Central memory CD4-positive, alpha-beta T cell (primary cell): ENCODE results near the gene MEST.
A peak's percentile ranks its signal among the peaks of the same experiment; 100 is the strongest.
"Not testable (repeated sequence)": the region's sequence is repeated elsewhere in the genome, so short reads cannot be mapped to it uniquely, and the experiment has no call there.

Experiments used
- DNase-seq: peaks from one replicate; pipeline ENCODE4 v3.0.0; 2022

Gene MEST

DNA sequence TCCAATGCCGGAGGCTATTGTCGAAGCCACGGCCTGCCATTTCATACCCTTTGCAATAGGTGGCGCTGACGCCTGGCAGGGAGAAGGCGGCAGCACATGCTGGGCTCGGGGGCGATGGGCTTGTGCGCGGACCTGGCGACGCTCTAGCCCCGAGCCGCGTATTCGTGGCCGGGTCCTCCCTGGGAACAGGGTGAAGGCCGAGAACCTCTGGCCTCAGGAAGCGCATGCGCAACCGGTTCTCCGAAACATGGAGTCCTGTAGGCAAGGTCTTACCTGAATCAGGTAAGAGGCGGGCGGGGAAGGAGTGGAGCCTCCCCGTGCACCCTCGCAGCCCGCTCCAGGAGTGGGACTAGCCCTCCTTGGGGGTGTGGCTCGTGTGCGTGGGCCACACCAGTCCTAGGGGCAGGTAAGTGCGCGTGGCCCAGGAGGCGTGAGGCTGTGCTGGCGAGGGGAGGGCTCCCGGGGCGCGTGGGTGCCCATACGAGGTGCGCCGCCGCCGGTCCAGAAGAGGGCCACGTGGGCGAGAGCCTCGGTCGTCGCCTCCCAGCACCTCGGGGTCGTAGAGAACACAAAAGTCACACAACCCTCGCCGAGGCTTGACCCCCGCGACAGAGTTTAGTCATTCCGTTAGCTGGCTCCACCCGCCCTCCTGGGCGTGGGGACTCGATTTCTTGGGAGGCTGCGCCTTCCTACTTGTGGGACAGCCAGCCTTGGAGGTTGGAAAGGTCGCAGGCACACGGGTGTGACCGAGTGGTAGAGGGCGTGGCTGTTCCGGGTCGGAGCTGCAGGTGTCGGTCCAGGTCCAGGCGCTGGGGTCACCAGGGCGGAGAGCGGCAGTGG lies 5.6 kb upstream of the MEST start:
- peak; percentile 42 for DNase-seq

DNA sequence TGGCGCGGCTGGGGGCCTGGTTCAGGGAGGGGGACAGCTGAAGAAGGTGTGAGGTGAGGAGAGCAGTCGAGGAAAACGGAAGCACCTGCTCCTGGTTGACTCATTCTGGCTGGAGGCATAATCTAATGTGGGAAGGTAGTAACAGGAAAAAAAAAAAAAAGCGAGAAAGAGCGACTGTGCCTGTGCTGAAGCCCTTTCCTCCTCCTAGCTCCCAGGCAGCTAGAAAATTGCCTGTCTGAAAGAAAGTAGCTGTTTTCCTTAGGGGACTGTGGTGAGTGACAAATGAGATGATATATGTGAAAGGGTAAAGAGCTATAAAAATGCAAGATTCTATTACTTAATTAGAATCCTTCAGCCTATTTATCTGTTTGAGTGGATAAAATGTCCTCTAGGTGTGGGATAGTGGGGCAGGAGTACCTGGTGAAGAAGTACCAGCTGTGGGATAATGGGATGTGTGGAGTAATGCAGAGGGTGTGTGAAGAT lies 4.9 kb upstream of the MEST start:
- DNase-seq, result no peak

GRCh38 chr7:130488392-130489139 lies 3.3 kb upstream of the MEST start:
- no peak for DNase-seq

DNA sequence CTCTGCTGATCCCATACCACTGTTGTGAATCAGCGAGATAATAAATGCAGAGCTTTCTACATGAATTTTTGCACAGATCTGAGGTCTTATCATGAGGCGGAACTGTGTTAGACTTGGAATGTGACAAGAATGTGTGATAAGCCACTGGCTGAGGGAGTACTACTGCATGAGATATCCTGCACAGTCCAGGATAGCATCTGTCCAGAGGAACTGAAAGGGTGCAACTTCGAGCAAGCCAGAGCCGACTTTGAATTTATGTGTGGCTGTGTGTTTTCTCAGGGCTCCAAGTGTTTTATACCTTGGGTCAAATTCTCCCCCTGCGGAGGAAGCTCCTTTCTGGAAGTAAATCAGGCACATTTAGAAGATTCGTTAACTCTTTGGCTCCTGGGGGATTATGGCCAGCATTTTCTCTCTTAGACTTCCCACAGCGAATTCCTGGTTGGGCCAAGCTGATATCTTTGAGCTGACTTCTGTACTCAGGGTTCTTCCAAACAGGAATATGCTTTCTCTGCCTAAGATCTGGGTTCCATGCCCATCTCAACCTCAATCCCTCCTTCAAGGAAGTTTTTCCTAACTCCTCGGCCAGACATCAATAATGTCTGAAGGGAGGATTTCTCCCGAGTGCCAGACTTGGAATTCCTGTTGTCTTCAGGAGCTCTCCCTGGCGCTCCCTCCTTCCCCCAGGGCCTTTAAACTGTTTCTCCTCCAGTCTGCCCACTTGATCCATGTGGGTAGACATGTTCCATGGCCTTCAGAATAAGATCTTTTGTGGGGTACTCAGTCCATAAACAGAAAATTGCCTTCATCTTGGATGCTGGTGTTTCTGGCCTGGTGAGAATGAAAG lies 2.5 kb upstream of the MEST start:
- no peak for DNase-seq

GRCh38 chr7:130490311-130490791 lies 1.5 kb upstream of the MEST start:
- no peak for DNase-seq

DNA sequence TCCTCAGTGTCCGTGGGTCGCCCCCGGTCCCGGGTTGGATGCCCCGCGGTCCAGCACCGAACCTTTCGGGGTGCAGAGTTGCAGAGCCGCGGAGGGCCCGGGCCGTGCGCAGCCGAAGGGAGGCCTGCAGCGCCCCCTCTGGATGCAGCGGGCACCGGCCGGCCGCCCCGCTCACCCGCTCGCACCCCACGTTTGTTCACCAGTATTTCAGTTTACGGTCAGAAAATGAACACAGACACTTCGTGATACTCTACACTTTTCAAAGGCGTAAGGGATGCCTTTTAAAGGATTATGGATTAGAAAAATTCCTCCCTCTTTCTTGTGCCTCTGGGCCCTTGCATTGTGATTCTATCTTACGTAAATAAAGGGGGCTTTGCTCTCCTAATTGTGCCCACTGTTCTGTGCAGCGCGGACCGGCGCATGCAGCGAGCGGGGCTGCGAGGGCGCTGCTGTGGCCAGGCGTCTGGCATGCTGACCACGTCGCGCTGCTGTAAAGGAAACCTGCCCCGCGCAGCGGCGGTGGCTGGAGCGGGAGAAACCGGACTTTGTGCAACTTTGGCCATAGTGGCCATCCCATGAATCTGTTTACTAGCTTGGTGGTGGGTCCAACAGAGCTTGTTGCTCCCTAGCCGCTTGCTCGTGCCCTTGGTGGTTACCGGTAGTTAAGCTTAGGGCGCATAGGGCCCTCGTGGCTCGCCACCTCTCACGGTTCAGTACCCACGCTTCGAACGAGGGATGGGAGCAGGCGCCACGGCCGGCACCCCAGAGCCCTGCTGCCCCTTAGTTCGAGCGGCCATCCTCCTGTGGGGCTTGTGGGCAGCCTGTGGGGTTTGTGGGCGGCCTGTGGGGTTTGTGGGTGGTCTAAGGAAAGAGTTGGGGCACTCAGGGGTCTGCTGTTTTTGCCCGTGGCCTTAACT lies 739 bp upstream of the MEST start:
- no peak for DNase-seq

DNA sequence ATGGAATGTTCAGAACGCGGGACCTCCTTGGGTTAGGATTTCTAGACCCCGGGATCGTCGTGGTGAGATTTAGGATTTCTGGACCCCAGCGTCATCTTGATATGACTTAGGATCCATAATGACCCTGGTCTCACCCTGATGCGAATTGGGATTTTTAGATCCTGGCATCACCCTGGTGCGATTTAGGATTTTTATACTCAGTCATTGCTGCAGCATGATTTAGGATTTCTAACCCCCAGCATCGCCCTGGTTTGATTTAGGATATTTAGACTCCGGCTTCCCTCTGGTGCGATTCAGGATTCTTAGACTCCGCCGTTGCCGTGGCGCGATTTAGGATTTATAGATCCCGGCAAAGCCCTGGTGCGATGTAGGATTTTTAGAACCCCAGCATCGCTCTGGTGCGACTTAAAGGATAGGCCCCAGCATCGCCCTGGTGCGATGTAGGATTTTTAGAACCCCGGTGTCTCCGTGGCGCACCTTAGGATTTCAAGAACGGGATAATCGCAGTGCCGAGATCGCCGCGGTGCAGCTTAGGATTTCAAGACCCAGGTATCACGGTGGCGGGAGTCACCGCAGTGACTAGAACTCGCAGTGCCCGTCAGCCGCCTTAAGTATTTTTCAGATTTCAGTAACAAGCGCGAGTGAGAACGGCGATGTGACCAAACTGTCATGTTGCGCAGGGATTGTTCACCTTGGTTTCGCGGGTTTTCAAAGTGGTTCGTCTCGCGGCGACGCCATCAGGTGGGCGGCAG lies 814 bp downstream of the MEST start:
- DNase-seq, result no peak

GRCh38 chr7:130493275-130493873 lies 1.5 kb downstream of the MEST start:
- DNase-seq, result no peak

DNA sequence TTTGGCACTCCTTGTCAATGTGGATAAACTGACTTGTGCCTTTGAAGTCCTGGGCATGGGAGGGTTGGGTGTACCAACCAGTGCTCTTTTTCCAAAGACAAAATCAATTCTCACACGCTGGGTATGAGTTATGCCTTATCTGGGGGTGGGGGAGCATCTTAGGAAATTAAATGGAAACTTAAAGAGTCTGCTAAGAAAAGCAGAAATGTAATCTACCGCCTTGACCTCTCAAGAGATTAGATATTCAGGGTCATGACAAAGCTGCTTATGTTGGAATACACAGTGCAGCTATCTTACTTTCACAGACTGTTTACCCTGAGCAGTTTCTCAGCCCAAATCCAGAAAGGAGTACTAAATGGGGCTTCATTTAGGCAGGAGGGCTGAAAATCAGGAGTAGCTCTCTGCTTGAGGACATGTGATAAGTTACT lies 2.6 kb downstream of the MEST start:
- no peak for DNase-seq

DNA sequence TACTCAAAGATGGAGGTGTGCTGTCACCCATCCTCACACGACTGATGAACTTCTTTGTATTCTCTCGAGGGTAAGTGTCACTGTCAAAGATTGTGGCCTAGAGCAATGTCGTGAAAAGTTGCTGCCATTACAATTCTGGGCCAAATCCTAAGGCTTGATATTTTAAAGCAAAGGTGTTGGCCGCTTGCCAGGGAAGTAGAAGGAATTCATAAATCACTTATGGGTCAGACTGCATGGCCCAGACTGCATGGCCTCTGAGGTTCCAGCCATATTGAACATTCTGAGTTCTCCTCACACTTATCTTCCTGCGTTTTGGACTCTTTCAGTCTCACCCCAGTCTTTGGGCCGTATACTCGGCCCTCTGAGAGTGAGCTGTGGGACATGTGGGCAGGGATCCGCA lies 8.6 kb downstream of the MEST start:
- no peak for DNase-seq

DNA sequence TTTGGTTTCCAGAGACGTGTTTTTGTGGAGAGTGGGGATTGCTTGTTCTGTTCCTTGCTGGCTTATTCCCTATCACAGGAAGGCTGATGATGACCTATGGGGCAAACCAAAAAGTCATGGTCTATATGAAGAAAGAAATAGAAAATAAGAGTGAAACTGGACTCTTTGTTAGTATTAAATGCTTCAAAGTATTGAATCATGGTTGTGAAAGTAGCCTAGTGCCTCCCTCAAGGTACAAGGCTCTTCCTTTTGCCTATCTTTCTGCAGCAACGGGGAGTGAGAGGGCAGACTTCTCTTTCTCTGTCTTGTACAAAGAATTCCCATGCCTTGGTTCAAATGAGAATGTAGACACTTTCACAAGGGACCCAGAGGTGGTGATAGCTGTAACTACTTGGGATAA lies 9.0 kb downstream of the MEST start:
- DNase-seq, result no peak

- DNase-seq, result no peak
These were observed 13.9 kb downstream of the MEST start for GRCh38 chr7:130505753-130506152.

DNA sequence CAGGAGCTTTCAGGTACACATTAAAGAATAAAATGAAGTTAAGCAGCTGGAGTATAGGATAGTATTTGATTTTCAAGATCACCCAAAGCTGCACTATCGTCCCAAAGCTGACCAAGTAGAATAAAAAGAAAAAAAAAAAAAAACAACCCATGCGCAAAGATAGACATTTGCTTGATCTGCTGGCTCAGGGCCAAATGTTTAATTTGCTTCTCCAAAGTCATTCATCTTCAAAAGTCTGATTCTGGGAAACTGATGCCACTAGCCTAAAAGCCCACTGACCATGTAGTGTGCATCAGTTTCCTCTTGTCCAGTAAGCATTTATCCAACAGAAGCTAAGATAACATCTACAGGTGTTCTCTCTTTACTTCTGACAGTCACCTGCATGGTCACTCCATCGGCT lies 14.5 kb downstream of the MEST start:
- DNase-seq, result no peak

GRCh38 chr7:130512038-130512437 lies 20.2 kb downstream of the MEST start:
- DNase-seq, result not testable (repeated sequence)

DNA sequence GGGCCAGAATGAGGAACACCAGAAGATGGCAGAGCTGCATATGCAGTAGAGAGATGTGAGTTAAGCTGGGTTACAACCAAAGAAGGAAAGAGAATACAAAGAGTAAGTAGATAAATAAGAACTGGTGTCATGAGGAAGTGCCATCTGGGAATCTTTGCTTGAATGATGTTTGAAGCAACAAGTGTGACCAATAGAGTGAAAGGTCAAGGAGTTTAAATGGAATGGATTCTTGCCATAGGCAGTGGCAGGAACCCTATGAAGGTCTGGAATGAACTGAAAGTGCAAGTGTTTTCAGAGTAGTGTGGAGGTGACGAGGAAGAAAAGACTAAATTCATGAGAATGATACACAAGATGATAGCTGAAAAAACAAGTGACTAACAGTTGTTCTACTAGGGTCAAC lies 21.6 kb downstream of the MEST start:
- DNase-seq, result no peak

- no peak for DNase-seq
These were observed 23.6 kb downstream of the MEST start for GRCh38 chr7:130515315-130516040.

DNA sequence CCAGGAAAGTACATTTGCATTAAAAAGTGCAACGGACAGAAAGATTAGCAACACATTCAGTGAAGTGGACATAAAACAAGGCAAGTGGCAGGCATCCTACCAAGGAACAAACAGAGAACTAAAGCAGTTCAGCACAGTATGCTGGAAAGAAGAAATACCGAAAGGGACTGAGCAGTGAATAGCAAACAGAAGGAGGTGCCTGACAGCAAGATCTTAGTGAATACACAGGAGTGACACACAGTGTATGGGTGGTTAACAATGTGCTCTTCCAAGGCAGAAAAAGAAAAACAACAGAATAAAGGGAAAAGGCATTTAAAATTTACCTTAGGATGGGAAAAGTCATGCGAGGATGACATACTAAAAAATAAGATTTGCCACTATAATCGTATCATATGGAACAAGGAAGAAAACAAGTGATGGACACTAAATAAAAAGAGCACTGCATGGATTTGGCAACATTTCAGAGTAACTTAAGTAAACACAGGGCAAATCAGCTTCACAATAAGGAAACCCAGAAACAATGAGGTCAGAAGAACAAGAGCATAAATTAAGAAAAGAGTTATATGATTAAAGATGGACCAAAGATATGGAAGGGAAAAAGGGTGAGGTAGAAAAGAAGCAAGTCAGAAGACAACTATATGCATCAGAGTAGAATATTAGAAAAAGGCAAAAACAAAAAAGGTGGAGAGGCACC lies 29.5 kb downstream of the MEST start:
- DNase-seq, result no peak

DNA sequence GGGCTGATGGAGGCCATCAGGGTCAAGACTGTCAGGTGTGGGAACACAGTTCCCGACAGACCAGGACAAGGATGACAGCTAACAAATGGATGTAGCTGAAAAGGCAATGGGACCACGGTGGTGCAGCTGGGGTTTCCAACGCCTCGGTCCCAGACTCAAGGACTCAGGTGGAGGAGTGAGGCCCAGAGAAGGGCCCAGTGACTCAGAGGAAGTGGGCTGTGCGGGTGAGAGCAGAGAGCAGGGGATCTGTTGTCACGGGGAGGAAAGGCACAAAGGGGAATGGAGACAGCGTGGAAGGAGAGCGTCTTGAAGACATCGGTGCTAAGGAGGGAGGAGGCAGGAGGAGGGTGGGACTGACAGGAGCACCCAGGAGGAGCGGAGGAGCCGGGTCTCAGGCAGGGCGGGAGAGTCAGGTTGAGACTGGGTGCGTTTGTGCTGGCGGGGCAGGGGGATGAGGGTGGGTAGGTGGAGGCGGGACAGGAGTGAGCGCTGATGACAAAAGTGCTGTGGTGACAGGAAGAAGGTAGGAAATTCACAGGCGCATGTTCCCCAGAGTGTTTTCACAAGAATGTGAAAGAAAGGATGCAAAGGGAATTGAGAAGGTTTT lies 31.7 kb downstream of the MEST start:
- DNase-seq, result not testable (repeated sequence)

- no peak for DNase-seq
These were observed 32.7 kb downstream of the MEST start for GRCh38 chr7:130524628-130525027.
